ENCODE results near the gene LRRC4.

The LRRC4 gene

DNA sequence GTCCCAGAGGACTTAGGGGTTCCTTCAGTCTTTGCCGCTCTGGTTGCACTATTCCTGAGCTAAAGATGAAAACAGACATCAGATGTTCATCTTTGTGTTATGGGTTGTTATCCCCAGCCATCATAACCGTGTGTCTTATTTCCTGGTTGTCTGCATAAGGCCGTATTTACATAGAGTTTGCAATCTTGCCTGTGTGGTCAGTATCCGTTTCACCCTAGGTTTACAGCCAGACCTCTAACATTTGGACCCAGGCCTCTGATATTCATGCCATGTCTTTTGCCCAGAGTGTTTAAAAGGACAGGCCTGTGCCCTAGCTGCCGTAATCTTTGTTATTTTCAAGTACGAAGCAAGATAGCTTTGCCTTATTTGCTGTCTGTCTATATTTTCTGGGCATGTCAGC, 26.6 kb downstream of the LRRC4 start:
- no peak for DNase-seq

DNA sequence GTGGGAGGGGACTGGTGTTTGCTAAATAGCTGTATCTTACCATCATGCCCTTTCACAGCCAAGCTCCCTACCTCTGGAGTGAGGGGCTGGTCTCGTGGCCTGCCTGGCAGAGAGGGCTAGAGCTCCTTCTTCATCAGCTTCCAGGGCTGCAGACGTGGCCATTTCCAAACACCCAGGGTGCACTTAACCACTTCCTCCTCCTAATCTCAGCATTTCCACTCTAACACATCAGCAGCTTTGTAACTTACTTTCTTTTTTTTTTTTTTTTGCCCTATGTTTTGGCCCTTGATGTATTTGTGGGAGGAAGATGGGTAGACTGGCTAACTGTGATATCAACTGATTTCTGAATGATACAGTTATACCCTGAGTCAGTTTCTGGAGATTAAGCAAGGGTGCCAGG, 27.4 kb downstream of the LRRC4 start:
- DNase-seq = no peak

DNA sequence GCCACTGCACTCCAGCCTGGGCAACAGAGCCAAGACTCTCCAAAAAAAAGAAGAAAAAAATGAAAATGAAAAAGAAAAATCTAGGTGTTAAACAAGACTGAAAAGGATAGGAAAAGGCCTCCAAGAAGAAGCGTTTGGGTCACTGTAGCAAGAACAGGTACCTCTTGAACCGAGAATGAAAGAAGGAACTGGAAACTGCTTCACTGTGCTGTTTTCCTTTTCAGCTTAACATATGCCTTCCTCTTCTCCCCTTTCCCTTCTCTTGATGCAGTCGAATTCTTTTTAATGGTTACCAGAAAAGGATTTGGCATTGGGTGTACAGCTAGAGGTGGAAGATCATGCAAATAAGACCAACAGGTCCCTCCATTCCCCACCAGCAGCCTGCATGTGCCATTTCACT, 28.1 kb downstream of the LRRC4 start:
- DNase-seq = no peak

DNA sequence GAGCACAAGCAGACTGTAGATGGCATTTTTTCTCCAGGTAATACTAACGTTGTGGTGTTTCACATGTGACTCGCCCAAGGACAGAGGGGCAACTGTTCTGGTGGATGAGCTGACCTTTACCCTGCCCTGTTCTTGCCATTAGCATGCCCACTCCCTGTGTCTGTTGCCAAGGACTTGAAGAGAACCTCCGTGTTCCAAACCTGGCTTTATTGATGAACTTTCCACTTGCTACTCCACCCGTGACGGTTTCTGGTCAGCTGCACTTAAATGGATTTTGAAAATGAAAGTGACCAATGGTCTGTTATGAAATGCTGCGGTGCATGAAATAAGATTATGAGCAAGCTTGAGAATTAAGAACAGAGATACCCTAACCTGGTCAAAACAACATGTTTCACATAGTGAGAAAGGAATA, 30.4 kb downstream of the LRRC4 start:
- no peak for DNase-seq

DNA sequence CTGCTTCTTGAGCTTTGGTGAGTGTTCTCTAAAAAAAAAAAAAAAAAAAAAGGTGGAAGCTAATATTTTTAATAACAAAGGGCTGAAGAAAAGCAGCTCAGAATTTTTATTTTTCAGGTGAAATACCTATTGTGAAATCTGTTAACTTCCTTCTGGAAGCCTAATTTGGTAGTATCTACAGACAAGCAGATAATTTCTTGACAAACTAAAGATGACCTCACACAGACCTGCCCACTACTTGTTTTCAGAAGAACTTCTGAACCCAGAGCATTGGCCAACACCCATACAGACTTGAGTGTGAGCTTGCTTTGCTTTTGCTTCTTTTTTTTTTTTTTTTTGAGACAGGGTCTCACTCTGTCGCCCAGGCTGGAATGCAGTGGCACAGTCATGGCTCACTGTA, 31.2 kb downstream of the LRRC4 start:
- no peak for DNase-seq

DNA sequence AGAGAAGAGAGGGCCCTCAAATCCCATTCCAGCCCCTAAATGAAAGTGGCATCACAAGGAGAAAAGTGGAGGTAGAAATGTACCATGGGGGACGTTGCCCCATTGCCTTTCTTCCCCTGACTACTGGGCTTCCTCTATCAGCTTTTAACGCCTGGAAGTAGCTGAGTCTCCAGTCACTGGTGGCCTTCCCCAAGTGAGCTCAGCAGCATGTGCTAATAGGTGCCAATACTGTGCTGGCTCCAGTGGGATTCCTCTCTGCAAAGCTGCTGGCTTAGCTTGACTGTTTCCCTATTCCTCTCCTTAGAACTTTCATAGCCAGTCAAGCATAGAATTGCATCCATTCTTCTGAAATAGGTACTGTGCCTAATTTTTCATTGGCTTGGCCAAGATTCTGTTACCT, 32.6 kb downstream of the LRRC4 start:
- DNase-seq = no peak

DNA sequence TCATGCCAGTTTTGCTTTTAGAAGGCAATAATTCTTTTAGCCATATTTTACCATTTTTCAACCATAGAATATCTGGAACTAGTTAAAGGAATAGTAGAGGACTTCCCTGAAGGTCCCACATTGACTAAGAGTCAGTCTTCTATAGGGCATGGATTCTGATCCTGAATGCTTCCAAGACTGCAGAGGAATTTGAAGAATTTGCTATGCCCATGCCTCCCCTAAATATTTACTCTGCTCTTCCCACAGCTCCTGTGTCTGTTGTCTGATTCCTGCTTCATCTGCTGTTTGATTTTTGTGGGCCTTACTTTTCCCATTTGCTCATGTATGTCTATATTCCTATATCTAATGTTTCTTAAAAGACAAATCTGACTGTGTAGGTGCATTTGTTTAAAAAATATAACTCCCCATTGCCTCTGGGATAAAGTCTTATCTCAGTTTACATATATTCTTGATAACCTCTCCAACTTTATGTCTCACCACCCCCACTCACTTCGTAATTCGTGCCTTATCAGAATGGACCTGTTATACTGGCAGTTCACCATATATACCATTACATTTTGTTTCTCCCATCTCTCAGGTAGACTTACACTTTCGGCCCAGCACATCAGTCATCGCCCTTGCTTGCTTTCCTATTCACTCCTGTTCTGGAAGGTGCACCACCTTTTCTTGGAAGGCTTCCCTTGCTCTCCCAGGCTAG, 33.9 kb downstream of the LRRC4 start:
- no peak for DNase-seq

DNA sequence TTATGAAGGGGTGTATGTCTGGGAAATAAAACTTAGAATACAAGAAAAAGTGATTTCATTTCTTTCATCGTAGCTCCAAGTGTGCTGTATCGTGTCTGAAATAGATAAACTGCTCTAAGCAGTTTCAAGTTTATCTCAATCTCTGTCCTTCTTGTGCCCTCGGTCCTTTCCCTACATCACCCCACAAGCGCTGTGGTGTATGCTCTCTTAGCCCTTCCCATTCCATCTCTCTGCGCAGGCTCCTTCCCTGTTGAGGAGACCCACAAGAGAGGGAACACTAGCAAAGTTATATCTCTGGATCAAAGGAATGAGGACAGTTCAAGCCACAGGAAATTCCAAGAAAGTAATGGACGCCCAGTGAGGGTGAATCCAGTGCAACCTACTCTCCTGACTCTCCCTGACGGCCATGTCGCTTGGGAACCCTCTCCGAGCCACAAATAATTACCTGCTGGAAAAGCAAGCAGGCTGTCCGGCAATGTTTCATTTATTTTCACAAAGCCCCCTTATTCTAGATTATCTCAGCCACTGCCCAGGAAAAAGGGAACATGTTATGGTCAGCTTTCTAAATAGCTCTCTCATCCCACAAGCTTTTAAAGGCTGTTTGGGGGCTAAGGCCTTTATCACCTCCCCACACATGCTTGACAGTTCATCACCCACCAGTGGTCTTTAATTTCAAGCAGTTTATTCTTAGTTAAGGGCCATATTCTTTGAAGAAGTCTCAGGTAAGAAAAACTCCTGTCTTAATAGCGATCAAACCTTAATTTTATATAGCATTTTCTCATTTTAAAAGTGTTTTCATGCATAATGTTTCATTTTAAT, 34.8 kb downstream of the LRRC4 start:
- DNase-seq = no peak

DNA sequence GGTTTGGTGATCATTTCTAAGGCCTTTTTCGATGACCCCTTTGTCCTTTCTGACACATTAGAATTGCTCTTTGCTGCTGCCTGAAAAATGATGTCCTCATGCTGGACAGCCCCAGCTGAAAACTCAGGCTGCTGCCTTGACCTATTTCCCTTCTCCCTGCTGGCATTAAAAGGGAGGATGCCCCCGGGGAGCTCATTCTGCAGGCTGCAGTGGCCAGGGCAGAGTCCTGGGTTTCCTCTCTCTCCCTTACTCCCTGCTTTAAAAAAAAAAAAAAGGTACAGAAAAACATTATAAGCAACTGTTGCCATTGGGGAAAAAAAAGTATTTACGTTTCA, 35.4 kb downstream of the LRRC4 start:
- no peak for DNase-seq

DNA sequence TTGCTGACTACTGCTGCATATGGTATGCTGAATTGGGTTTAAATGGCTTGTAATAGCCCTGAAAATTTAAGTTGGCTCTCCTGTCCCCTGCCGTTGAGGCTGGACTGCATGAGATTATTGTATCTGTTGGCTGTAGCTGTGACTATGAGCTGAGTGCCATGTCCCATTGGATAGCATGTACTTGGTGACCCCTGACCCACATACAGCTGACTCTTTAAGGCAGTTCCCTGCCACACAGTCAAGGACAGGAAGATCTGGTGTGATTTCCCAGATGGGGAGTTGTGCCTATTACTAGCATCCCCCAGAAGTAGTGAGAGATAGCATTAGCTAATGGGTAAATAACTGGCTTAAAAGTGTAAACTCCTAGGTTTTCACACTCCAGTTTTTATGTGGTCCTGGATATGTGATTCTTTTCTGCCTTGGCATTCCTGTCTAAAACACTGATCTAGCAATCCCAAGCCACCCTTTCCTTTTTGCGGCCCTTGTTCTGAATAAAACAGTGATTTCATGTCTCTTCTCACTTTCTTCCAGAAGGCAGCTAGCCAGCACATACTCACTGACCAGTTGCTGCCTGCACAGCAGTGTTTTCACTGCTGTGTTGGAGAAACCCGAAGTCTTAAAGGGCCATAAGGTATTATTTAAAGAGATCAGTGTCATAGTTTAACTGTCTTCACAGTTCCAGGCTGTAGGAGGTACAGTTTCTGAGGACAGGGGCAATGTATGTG, 35.9 kb downstream of the LRRC4 start:
- no peak for DNase-seq

DNA sequence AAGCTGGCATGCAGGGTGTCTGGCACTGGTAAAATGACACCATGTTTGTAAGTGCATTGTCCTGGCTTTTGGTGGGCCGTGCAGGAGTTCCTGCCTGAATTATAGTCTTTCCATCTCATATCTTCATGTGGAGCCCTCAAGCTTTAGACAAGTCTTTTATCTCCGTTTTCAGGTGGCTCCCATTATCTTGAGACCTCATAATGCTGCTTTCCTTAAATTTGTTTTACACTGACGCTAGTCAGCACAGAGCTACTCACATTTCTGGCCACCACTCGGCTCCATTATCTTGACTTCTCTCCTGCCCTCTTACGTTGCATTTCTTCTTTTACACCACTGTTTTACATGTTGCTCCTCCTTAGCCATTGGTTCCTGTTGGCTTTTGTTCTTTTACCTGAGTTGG, 37.2 kb downstream of the LRRC4 start:
- DNase-seq = no peak

DNA sequence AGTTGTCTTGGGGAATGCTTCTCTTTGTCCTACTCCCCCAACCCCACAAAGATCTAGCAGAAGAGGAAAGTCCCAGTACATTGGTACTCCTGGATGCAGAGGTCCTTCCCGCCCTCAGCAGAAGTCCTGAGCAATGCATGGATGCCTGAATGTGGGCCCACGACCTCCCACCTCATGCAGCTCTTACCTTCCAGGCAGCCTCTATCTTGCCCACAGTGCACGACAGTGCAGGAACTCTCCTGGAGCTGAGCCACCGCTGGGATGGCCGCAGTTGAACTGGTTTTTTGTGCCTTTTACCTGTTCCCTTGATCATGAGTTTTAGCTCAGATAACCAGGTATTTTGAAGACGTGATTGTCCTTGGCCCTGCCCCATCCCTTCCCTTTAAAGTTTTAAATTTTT, 37.9 kb downstream of the LRRC4 start:
- no peak for DNase-seq

DNA sequence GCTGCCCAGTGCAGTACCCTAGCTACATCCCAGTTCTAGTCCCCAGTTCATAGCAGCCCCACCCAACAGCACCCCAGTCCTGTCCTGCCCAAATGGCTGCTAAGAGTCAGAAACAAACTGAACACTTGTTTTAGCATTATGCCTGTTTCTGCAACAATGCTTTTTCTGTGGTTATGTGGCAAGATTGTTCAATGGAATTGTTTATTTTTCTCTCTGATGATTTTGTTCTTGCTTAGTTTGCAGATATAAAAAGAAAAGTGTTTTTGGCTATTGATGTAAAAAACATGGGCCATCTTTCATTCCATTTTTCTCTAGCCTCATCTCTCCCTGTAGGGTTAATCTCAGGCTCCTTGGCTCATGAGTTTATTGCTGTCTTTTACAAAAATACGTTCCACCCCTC, 42.5 kb downstream of the LRRC4 start:
- no peak for DNase-seq

DNA sequence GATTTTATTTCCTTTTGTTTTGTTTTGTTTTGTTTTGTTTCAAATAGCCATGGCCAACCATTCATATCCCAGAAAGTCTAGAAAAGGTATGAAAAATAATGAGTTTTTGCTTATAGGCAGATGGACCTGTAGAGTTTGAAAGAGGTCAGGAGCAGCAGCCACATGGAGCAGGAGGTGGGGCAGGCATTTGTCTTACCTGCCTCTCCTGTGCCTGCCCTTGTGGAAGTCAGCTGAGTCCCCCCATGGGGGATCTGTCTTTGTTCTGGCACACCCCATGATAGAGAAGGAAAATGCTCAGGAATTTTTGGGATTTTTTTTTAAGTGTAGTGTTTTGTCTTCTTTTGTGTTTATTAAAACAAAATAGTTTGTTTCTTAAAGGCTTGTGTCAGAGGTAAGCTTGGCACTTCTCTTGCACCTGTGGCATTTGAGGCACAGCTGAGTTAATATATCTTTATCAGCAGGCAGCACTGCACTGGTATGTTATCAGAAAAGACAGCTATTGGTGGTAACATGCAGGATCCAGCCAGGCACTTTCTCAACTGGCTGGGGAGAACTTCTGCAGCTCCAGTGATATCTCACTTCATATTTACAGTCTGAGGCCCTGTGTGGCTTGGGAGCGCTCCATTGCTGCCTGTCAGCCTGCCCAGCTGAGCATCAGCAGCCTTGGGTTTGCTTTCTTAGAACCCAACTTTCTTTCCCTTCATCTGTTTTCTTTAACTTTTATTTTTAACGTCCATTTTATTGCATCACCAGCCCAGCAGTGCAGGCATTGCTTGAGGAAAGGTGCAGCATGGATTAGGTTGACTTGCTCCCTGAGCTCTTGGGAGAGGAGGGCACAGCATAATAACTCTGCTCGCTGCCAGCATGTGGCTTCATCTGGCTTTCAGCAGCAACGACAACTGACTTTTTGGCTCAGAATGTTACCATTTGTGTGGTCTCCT, 44.4 kb downstream of the LRRC4 start:
- no peak for DNase-seq

DNA sequence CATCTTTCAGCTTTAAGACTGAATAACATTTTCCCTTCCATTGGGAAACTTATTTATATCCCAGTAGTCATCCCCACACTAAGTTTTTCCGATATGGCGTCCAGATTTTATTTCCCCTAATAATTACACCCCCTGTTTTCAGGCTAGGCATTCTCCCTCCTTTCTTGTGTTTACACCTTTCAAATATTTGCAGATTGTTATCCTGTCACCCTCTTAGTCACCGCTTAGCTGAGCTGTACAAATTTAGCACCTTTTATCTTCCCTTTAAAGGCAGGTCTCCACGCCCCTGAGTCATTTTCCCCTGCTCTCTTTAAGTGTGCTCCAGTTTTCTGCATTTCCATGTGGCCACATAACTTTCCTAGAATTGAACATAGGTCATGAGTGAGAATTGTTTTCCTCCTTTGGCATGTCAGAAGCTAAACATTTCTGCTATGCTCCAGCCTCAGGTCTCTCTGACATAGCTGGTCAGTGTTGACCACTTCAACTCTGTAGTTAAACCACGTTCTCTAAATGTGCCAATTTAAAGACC, 47.4 kb downstream of the LRRC4 start:
- DNase-seq = no peak

DNA sequence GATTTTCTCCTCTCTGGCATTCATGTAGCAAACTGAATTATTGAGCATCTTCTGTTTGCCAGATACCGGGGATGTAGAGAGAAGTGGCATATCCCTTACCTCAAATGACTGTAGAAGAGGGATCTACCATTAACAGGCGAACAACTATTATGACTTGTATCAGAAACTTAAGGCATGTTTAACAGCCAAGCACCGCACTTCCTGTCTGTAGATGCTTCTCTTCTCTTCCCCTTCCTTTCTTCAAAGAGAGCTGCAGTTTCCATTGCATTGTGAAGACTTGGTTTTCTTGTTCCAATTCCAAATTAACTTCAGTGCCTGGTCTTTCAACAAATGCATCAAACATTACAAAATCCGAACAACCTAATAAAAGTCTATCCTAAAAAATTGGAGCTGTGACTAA, 49.3 kb downstream of the LRRC4 start:
- DNase-seq = no peak

DNA sequence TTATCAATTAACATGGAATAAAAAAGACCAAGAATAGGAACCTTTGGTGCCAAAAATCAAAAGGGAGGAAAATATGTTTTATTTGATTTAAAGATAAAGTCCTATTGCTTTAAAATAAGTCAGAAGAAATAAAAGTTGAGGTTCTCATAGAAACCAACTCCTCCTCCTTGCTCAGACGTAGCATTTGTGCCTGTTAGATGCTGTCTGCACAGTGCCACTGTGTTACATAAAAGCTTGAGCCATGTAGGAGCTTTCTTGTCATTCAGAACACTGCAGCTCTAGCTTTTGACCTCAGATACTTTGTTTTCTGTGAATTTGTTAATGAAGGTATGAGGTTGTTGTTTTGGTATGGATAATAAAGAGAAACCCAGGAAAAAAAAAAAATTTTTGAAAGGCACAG, 50.3 kb downstream of the LRRC4 start:
- DNase-seq = no peak

DNA sequence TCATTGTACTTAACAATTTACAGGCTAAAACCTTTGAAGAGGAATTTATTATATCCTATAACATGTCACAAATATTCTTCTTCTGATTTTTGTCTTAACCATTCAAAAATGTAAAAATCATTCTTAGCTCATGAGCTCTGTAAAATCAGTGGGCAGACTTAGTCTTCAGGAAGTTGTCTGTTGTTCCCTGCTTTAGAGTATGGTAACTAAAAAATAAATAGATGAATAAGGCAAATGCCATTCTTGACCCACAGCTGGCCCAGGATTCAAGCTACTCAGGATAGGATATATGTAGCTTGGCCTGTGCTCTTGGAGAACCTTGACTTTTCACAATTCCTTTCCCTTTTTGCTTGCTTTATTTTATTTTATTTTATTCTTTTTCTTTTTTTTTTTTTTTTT, 51.5 kb downstream of the LRRC4 start:
- no peak for DNase-seq

DNA sequence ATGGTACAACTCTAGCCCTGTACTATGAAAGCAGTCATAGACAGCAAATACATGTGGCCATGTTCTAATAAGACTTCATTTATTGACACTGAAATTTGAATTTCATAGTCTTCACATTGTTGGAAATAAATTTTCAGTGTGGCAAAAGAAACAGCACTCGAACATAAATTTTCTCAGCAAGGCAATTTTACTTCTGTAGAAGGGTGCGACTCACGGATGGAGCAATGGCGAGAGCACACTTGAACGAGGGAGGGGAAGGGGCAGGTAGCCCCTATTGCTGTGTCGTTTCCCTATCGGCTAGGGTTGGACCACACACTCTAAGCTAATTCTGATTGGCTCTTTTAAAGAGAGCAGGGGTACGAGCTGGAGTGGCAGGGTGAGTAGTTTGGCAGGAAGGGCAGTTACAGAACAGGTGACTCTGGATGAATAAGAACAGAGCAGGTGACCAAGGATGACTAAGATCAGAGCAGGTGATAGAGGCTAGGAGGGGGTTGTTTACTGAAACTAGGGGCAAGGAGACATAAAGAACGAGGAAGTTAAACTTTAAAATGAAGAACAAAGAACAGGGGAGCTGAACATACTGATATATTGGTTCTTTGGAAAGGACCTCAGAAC, 52.0 kb downstream of the LRRC4 start:
- DNase-seq = no peak

DNA sequence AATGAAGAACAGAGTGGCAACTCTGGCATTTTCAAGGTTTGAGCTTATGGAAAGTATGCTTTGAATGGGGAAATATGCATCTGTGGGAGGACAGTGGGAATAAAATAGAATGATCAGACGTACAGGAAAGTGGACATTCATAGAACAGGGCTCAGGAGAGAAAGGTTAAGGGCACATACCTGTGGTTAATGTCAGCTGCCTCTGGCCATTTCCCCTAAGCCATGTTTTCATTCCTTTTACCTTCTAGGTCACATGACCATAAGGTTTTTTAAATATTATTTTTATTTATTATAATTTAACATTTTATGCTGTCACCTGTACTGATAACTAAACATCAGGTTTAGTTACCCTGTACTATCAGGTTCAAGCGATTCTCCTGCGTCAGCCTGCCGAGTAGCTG, 52.8 kb downstream of the LRRC4 start:
- DNase-seq = no peak

Data from activated CD8-positive, alpha-beta memory T cell treated with anti-CD3 and anti-CD28 coated beads, Interleukin-2, amount 50 U/mL, for 4 hours (primary cell).